Epithelial cell of esophagus (primary cell): Measurements from ENCODE around the gene TMC7.

Experiments used
- DNase-seq: peaks from one replicate; pipeline ENCODE4 v3.0.0; 2010; ENCODE audit warnings: low read depth
- H3K4me3 ChIP-seq: 2 replicates; pipeline ENCODE4 v1.5.1; 2011; ENCODE audit warnings: mild to moderate bottlenecking, low read length, control low read depth
- CTCF ChIP-seq: IDR thresholded peaks from 2 replicates; pipeline ENCODE4 v1.5.1; 2011; ENCODE audit warnings: low read depth, mild to moderate bottlenecking, low read length, control low read depth, inconsistent platforms; ENCODE audit not compliant: insufficient read depth; ENCODE audit errors: missing control alignments

The TMC7 gene

DNA sequence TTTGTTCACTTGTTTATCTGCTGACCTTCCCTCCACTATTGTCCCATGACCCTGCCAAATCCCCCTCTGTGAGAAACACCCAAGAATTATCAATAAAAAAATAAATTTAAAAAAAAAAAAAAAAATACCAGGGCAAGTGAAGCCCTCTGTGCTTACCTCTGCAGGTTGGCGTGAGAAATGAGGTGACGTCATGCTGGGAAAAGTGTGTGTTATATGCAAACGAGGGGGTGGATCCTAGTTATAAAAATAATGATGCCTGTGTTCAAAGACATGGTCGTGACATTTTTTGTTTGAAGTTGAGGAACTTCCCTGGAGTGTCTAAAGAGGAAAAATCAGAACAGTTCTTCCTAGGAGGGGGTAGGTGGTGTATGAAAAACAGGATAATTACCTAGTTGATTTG is 20.2 kb downstream of the TMC7 start:
- no peak overlapping the region for H3K4me3 ChIP-seq
- TF ChIP-seq CTCF, result no peak
- DNase-seq, result peak; percentile 56

DNA sequence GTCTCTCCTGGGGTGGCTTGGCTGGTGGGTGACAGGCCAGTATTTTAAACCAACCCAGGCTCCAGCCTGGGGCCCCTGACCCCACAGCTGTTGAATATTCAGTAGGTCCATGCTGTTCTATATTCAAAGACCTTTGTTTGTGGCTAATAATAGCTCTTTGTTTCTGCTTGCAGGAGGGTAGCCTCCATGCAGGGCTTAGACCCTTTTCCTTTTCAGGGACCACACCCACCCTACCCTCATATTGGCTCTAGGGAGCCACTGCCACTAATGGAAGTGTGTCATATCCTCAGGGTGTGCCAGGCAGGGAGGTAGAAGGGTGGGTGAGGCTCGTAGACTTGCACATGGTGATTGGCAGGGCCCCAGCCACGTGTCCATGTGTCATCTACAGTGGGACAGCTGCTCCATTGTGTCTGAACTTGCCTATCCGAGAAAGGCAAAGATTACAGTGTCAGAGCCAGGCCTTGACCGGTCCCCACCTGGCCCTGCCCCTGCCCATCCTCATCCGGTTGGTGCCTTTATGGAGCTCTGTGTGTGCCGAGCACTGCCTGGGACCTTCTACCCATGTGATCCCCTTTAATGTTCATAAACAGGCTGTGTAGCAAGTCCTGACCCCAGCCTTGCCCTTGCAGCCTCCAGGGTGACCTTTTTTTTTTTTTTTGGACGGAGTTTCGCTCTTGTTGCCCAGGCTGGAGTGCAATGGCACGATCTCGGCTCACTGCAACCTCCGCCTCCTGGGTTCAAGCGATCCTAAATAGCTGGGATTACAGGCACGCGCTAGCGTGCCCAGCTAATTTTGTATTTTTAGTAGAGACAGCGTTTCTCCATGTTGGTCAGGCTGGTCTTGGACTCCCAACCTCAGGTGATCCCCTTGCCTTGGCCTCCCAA is 22.1 kb downstream of the TMC7 start:
- no peak overlapping the region for H3K4me3 ChIP-seq
- TF ChIP-seq CTCF, result no peak
- DNase-seq, result peak; percentile 98

GRCh38 chr16:19006446-19007315 is 22.9 kb downstream of the TMC7 start:
- TF ChIP-seq CTCF, result no peak
- no peak for DNase-seq
- no peak overlapping the region for H3K4me3 ChIP-seq

- DNase-seq, result peak; percentile 72
- TF ChIP-seq CTCF, result no peak
- no peak overlapping the region for H3K4me3 ChIP-seq
These were observed 24.8 kb downstream of the TMC7 start for GRCh38 chr16:19008245-19009169.

DNA sequence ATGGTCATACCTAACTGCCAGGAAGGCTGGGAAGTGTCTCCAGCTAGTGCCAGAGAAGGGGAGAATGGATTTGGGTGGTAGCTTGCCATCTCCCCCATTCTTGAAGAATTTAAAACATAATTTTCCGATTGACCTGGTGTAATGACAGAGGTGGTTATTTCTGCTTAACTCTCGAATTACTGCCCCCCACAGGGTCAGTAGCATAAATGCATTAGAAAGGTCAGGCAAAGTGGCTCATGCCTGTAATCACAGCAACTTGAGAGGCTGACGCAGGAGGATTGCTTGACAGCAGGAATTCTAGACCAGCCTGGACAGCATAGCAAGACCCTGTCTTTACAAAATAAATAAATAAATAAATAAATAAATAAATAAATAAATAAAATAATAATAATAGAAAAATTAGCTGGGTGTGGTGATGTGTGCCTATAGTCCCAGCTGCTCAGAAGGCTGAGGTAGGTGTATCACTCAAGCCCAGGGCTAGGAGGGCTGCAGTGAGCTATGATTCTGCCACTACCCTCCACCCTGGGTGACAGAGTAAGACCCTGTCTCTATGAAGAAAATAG is 27.5 kb downstream of the TMC7 start:
- H3K4me3 ChIP-seq, result no peak overlapping the region
- no peak for DNase-seq
- no peak for TF ChIP-seq CTCF

- peak; percentile 23 for DNase-seq
- no peak overlapping the region for H3K4me3 ChIP-seq
- no peak for TF ChIP-seq CTCF
These were observed 30.7 kb downstream of the TMC7 start for GRCh38 chr16:19014461-19014860.
